Kidney epithelial cell (primary cell): ENCODE measurements around the gene AGT. TPM values are rescaled to one million over a fixed set of nuclear protein-coding genes. Genes with fewer than 3 reads are reported as not detected.

ENCODE experiments used
- DNase-seq: peaks from one replicate; pipeline ENCODE4 v3.0.0-alpha.2; 2010; ENCODE audit warnings: low read depth
- H3K27me3 ChIP-seq: 2 replicates; pipeline ENCODE4 v1.6.0; 2011; ENCODE audit warnings: low read length; ENCODE audit not compliant: control insufficient read depth, insufficient read depth
- H3K36me3 ChIP-seq: 2 replicates; pipeline ENCODE4 v1.5.1; 2011; ENCODE audit warnings: low read length; ENCODE audit not compliant: control insufficient read depth, insufficient read depth
- H3K4me3 ChIP-seq: 2 replicates; pipeline ENCODE4 v1.5.1; 2011; ENCODE audit warnings: low read depth, mild to moderate bottlenecking, control low read depth, low read length
- CTCF ChIP-seq: IDR thresholded peaks from 2 replicates; pipeline ENCODE4 v1.5.1; 2011; ENCODE audit warnings: mild to moderate bottlenecking, moderate library complexity, low read length, control low read depth, inconsistent platforms; ENCODE audit not compliant: insufficient read depth, poor library complexity, severe bottlenecking
- total RNA-seq: library from RNA; depleted of rRNA; stranded (reverse); fragments of >200 nt; gene quantifications from 2 replicates; pipeline ENCODE4 v1.2.3, GENCODE V29; 2015

Gene AGT
- total RNA-seq, 1 donor from 2014 or later = 3.9 TPM

- H3K36me3 ChIP-seq = no peaks in the 10 kb centered on the region
- no peak overlapping the region for H3K4me3 ChIP-seq
- TF ChIP-seq CTCF = no peak
- H3K27me3 ChIP-seq = peaks cover 3% of the 10 kb centered on the region
- no peak for DNase-seq
These were observed 37.2 kb upstream of the AGT start for GRCh38 chr1:230750986-230751625.

- Histone ChIP-seq H3K27me3 (peaks cover 3% of the 10 kb centered on the region), H3K4me3 (no peak overlapping the region), H3K36me3 (no peaks in the 10 kb centered on the region)
- TF ChIP-seq CTCF = no peak
- DNase-seq = no peak
These were observed 36.7 kb upstream of the AGT start for GRCh38 chr1:230750576-230750975.

- peaks cover 3% of the 10 kb centered on the region for H3K27me3 ChIP-seq
- no peaks in the 10 kb centered on the region for H3K36me3 ChIP-seq
- no peak overlapping the region for H3K4me3 ChIP-seq
- no peak for TF ChIP-seq CTCF
- no peak for DNase-seq
These were observed 35.7 kb upstream of the AGT start for GRCh38 chr1:230749635-230750034.

GRCh38 chr1:230749150-230749549, 35.2 kb upstream of the AGT start:
- DNase-seq = no peak
- TF ChIP-seq CTCF = no peak

GRCh38 chr1:230747890-230748800, 34.2 kb upstream of the AGT start:
- H3K27me3 ChIP-seq = peaks cover 3% of the 10 kb centered on the region
- no peak overlapping the region for H3K4me3 ChIP-seq
- no peaks in the 10 kb centered on the region for H3K36me3 ChIP-seq
- TF ChIP-seq CTCF = no peak
- no peak for DNase-seq

More at GRCh38 chr1:230749150-230749549, 35.2 kb upstream of the AGT start:
- Histone ChIP-seq H3K27me3 (peaks cover 3% of the 10 kb centered on the region), H3K4me3 (no peak overlapping the region), H3K36me3 (no peaks in the 10 kb centered on the region)
